ENCODE measurements around the gene NUP98.
"Not testable (repeated sequence)": the region's sequence is repeated elsewhere in the genome, so short reads cannot be mapped to it uniquely, and the experiment has no call there.

The NUP98 gene

GRCh38 chr11:3796346-3796745 is 1.0 kb downstream of the NUP98 start:
- DNase-seq = no peak

GRCh38 chr11:3796002-3796311 is 1.4 kb downstream of the NUP98 start:
- DNase-seq = no peak

- DNase-seq = no peak
Measured at GRCh38 chr11:3795131-3796001, 2.0 kb downstream of the NUP98 start.

DNA sequence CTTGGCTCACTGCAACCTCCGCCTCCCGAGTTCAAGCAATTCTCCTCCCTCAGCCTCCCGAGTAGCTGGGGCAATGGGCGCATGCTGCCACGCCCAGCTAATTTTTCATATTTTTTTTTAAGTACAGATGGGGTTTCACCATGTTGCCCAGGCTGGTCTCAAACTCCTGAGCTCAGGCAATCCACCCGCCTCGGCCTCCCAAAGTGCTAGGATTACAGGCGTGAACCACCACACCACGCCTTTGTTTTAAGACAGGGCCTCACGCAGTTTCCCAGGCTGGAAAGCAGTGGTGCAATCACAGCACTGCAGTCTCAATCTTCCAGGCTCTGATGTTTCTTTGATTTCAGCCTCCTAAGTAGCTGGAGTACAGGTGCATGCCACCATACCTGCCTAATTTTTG is 3.0 kb downstream of the NUP98 start:
- DNase-seq = not testable (repeated sequence)

GRCh38 chr11:3786781-3787428 is 10.4 kb downstream of the NUP98 start:
- DNase-seq = no peak

GRCh38 chr11:3783611-3784010 is 13.7 kb downstream of the NUP98 start:
- no peak for DNase-seq

- DNase-seq = no peak
Measured at GRCh38 chr11:3782963-3783362, 14.4 kb downstream of the NUP98 start.

- DNase-seq = no peak
Measured at GRCh38 chr11:3781423-3781822, 15.9 kb downstream of the NUP98 start.

GRCh38 chr11:3775736-3776406 is 21.5 kb downstream of the NUP98 start:
- DNase-seq = no peak

DNA sequence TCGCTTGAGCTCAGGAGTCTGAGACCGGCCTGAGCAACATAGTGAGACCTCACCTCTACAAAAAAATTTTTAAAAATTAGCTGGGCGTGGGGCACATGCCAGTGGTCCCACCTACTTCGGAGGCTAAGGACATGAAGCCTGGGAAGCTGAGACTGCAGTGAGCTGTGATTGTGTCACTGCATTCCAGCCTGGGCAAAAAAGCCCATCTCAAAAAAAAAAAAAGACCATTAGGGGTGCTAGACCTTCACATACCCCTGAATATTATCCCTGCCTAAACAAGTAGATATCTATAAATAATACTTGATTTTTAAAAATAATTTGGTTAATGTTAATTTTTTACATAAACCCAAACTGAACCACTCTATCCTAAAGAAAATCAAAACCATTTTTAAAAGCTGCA is 24.2 kb downstream of the NUP98 start:
- DNase-seq = no peak

DNA sequence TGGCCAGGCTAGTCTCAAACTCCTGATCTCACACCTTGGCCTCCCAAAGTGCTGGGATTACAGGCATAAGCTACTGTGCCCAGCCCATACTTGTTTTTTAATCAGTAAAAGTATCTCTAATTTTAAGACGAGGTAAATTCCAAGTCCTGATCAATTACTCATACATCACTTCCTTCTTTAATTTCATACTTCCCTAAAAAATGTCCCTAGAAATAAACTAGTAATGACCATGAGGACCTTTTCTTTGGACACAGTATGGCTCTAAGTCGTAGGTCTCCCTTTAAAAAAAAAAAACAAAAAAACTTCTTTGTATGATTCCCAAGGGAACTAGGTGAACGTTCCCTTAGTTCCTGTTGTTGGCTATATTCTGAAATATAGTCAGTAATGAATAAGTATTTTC is 29.8 kb downstream of the NUP98 start:
- DNase-seq = no peak

DNA sequence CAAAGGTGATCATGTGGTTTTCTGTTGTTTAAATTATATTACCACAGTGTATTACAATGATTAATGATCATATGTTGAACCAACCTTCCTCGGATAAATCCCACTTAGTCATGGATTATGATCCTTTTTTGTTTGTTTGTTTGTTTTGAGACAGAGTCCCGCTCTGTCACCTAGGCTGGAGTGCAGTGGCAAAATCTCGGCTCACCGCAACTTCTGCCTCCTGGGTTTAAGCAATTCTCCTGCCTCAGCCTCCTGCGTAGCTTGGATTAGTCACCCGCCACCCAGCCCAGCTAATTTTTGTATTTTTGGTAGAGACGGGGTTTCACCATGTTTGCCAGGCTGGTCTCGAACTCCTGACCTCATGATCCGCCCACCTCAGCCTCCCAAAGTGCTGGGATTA is 30.5 kb downstream of the NUP98 start:
- DNase-seq = not testable (repeated sequence)

DNA sequence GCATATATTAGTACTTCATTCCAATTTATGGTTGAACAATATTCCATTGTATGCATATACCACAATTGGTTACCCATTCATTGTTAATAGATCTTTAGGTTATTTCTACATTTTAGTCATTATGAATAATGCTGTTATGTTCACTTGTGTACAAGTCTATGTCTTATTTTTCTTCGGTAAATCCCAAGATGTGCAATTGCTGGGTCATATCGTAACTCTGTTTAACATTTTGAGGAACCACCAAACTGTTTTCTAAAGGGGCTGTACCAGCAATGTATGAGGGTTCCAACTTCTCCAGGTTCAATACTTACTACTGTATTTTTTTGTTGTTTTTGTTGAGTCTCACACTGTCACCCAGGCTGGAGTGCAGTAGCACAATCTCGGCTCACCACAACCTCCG is 33.1 kb downstream of the NUP98 start:
- DNase-seq = no peak

DNA sequence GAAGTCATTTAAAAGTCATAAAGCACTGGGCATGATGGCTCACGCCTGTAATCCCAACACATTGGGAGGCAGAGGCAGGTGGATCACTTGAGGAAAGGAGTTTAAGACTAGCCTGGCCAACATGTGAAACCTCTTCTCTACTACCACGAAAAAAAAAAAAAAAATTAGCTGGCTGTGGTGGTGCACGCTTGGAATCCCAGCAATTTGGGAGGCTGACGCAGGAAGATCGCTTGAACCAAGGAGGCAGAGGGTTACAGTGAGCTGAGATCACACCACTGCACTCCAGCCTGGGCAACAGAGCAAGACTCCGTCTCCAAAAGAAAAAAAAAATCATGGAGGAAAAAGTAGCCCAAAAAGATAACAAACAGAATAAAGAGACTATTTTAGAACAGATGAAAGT is 42.2 kb downstream of the NUP98 start:
- DNase-seq = no peak

GRCh38 chr11:3753110-3753509 is 44.2 kb downstream of the NUP98 start:
- DNase-seq = no peak

GRCh38 chr11:3747704-3748103 is 49.6 kb downstream of the NUP98 start:
- no peak for DNase-seq

GRCh38 chr11:3745161-3745560 is 52.2 kb downstream of the NUP98 start:
- DNase-seq = no peak

DNA sequence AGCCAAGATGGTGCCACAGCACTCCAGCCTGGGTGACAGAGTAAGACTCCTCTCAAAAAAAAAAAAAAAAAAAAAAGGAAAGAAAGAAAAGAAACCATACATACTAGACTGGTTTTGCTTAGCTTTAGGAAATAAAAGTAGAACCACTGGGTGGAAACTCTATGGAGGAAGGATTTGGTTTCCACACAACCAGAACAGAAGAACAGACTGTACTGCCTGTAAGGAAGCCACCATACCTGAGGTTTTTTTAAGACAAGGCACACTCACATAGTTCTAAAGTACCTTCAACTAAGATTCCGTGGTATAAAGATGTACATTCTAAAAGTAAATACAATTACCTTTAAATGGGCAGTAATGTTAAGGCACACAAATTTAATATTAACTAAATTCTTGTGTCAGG is 58.6 kb downstream of the NUP98 start:
- no peak for DNase-seq

- no peak for DNase-seq
Measured at GRCh38 chr11:3738241-3738640, 59.1 kb downstream of the NUP98 start.

GRCh38 chr11:3737386-3737933 is 59.9 kb downstream of the NUP98 start:
- DNase-seq = no peak

- no peak for DNase-seq
Measured at GRCh38 chr11:3736816-3737215, 60.5 kb downstream of the NUP98 start.

DNA sequence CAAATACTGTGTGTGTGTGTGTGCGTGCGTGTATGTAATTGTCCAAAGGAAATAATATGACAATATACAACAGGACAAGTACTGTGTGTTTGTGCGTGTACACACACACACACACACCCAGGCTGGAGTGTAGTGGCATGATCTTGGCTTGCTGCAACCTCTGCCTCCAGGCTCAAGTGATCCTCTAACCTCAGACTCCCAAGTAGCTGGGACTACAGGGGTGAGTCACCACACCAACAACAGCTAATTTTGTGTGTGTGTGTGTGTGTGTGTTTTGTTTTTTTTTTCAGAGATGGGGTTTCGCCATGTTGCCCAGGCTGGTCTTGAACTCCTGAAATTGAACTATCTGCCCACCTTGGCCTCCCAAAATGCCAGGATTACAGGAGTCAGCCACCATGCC is 61.5 kb downstream of the NUP98 start:
- no peak for DNase-seq

DNA sequence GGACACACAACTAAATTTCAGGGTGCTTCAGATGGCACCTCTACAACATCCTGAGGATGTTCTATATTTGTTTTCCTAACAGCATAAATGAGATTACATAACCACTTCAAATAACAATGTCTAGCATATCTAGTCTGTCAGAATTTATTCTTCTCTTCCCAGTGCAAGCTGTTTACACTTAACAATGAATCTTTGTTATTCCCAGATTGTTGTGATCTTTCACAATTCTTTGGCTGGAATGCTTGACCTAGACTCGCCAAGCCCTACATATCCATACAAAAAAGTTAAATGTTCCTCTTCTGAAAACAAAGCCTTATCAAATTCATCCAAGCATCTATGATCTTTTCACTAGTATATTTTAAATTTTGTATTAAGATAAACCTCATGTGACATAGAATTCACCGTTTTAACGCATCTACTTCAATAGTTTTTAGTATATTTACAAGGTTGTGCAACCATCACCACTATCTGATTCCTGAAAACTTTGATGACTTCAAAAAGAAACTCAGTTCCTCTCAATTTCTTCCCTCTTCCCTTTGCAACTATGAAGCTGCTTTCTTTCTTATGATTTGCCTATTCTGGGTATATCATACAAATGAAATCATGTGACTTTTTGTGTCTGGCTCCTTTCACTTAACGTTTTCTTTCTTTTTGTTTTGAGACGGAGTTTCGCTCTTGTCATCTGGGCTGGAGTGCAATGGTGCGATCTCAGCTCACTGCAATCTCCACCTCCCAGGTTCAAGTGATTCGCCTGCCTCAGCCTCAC is 64.5 kb downstream of the NUP98 start:
- no peak for DNase-seq
